ENCODE results near the gene RBMS3.
"Not testable (repeated sequence)": the region's sequence is repeated elsewhere in the genome, so short reads cannot be mapped to it uniquely, and the experiment has no call there.

Gene RBMS3

GRCh38 chr3:29280404-29281093 is at the start of gene RBMS3:
TSS of gene RBMS3 (plus strand) at chr3:29281071.
- DNase-seq, result peak; percentile 67

GRCh38 chr3:29233126-29233525 is 47.7 kb upstream of the RBMS3 start:
- DNase-seq, result not testable (repeated sequence)

GRCh38 chr3:29236146-29236840 is 44.6 kb upstream of the RBMS3 start:
- DNase-seq, result no peak

- no peak for DNase-seq
Measured at GRCh38 chr3:29239376-29239775, 41.5 kb upstream of the RBMS3 start.

GRCh38 chr3:29240248-29240647 is 40.6 kb upstream of the RBMS3 start:
- DNase-seq, result no peak

- no peak for DNase-seq
Measured at GRCh38 chr3:29240887-29241286, 40.0 kb upstream of the RBMS3 start.

- no peak for DNase-seq
Measured at GRCh38 chr3:29241855-29242254, 39.0 kb upstream of the RBMS3 start.

GRCh38 chr3:29242296-29242695 is 38.6 kb upstream of the RBMS3 start:
- DNase-seq, result no peak

- no peak for DNase-seq
Measured at GRCh38 chr3:29245441-29245840, 35.4 kb upstream of the RBMS3 start.

GRCh38 chr3:29247088-29247745 is 33.7 kb upstream of the RBMS3 start:
- DNase-seq, result no peak

- DNase-seq, result no peak
Measured at GRCh38 chr3:29249829-29250345, 31.0 kb upstream of the RBMS3 start.

- DNase-seq, result no peak
Measured at GRCh38 chr3:29255854-29256696, 24.8 kb upstream of the RBMS3 start.

GRCh38 chr3:29258161-29258560 is 22.7 kb upstream of the RBMS3 start:
- no peak for DNase-seq

- DNase-seq, result no peak
Measured at GRCh38 chr3:29261119-29261518, 19.8 kb upstream of the RBMS3 start.

GRCh38 chr3:29263476-29263875 is 17.4 kb upstream of the RBMS3 start:
- DNase-seq, result no peak

GRCh38 chr3:29265509-29266072 is 15.3 kb upstream of the RBMS3 start:
- no peak for DNase-seq

- DNase-seq, result no peak
Measured at GRCh38 chr3:29267226-29267625, 13.6 kb upstream of the RBMS3 start.

- DNase-seq, result no peak
Measured at GRCh38 chr3:29268651-29269050, 12.2 kb upstream of the RBMS3 start.

GRCh38 chr3:29270752-29271151 is 10.1 kb upstream of the RBMS3 start:
- DNase-seq, result no peak

- no peak for DNase-seq
Measured at GRCh38 chr3:29271475-29271874, 9.4 kb upstream of the RBMS3 start.

GRCh38 chr3:29274667-29275066 is 6.2 kb upstream of the RBMS3 start:
- no peak for DNase-seq

GRCh38 chr3:29275309-29275708 is 5.6 kb upstream of the RBMS3 start:
- DNase-seq, result no peak

GRCh38 chr3:29277249-29277648 is 3.6 kb upstream of the RBMS3 start:
- no peak for DNase-seq

Measured in DMS79 (cell line).